ENCODE results near the gene EFCAB6. TPM values are rescaled to one million over a fixed set of nuclear protein-coding genes. Genes with fewer than 3 reads are reported as not detected.

Gene EFCAB6
- total and polyA plus RNA-seq, 9 of the 15 experiments (the other 6 are each of a cell fraction or from before 2014, with no cell fraction given) = 0.06 TPM; not detected in 8

- TF ChIP-seq KLF10 (CRISPR knock-in tag; IDR thresholded peaks at IDR 0.05) (no peak), NKRF (IDR thresholded peaks at IDR 0.05; ENCODE audit: borderline replicate concordance) (no peak), FOXA3 (CRISPR knock-in tag; conservative IDR thresholded peaks at IDR 0.05 in 1 of 2, IDR thresholded peaks at IDR 0.05 in 1 of 2) (no peak), FOXP1 (CRISPR knock-in tag; IDR thresholded peaks at IDR 0.05) (no peak), CXXC5 (CRISPR knock-in tag; IDR thresholded peaks at IDR 0.05) (no peak), ATF7 (IDR thresholded peaks at IDR 0.05) (no peak)
Observed at GRCh38 chr22:43510281-43511070, 301.6 kb downstream of the EFCAB6 start (continued).

DNA sequence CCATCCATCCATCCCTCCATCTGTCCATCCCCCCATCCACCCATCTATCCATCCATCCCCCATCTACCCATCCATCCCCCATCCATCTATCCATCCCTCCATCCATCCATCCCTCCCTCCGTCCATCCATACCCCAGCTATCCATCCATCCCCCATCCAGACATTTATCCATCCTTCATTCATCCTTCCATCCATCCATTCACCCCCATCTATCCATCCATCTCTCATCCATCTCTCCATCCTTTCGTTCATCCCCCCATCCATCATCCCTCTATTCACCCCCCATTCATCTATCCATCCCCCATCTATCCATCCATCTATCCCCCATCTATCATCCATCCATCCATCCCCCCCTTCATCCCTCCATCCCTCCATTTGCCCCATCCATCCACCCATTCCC lies 302.8 kb downstream of the EFCAB6 start:
- TF ChIP-seq ZBTB12 (CRISPR knock-in tag; IDR thresholded peaks at IDR 0.05) = no peak
- no peak for TF ChIP-seq MYBL2 (IDR thresholded peaks at IDR 0.05; ENCODE audit: low read depth)
- no peak for TF ChIP-seq MYBL2 (CRISPR knock-in tag; IDR thresholded peaks at IDR 0.05; ENCODE audit: borderline replicate concordance)
- TF ChIP-seq FOXA1 (IDR thresholded peaks at IDR 0.05; ENCODE audit: borderline replicate concordance) = no peak
- no peak for TF ChIP-seq ZNF134 (CRISPR knock-in tag; conservative IDR thresholded peaks at IDR 0.05)
- TF ChIP-seq TRIM24 (IDR thresholded peaks at IDR 0.05) = no peak
- TF ChIP-seq MTA3 (IDR thresholded peaks at IDR 0.05; ENCODE audit: borderline replicate concordance) = no peak
- no peak overlapping the region for H3K27ac ChIP-seq (ENCODE audit: extremely low read depth, low read depth, low read length)
- in situ Hi-C loops (cut with MboI) = no loop called here
- no peaks in the 10 kb centered on the region for H3K4me1 ChIP-seq (replicated peaks in 1 of 2; ENCODE audit: control insufficient read depth in 2 of 2, insufficient read depth in 2 of 2, low read length in 2 of 2)
- CTCF ChIA-PET (ENCODE audit: low intra/inter-chr PET ratio) = no interaction called here
- no peak overlapping the region for H3K4me3 ChIP-seq
- H3K27me3 ChIP-seq (ENCODE audit: control insufficient read depth in 2 of 2, insufficient read depth in 2 of 2, low read length in 2 of 2) = no peaks in the 10 kb centered on the region; a peak in 1 of 5 replicates
- no TSS peak for BruUV-seq (replicated peaks)
- no peaks in the 10 kb centered on the region for H3K9me1 ChIP-seq (ENCODE audit: control insufficient read depth, insufficient read depth, low read length)
- H3K9me3 ChIP-seq (replicated peaks; ENCODE audit: control insufficient read depth, insufficient read depth, low read depth, low read length) = no peaks in the 10 kb centered on the region
- no peak overlapping the region for H3K9ac ChIP-seq (ENCODE audit: insufficient read depth in 1 of 2, low read depth in 2 of 2, low read length in 2 of 2)
- no peaks in the 10 kb centered on the region for H3K36me3 ChIP-seq (ENCODE audit: control insufficient read depth, insufficient read depth, low read length)
- POLR2A ChIA-PET = no interaction called here
- ATAC-seq = no peak
- H2AFZ ChIP-seq (ENCODE audit: low read depth, low read length) = no peak overlapping the region
- intact Hi-C loops (cut with micrococcal nuclease) = no loop called here
- no peak for FAIRE-seq
- H3K79me2 ChIP-seq (ENCODE audit: control insufficient read depth, insufficient read depth, low read length) = no peaks in the 10 kb centered on the region
- no peak for DNase-seq (ENCODE audit: extremely low read depth in 1 of 4, low spot score in 3 of 4)
- no peaks in the 10 kb centered on the region for H4K20me1 ChIP-seq (replicated peaks; ENCODE audit: control insufficient read depth, insufficient read depth, low read length)
- WGBS (ENCODE audit: insufficient coverage, low coverage, missing lambda C conversion rate) = 0% methylated on average over 1 of the region's 2 CpGs
- no peak overlapping the region for H3K4me2 ChIP-seq (ENCODE audit: insufficient read depth, low read length)

Data from K562 (cell line).